HG03108 (cell line): ENCODE measurements around the gene COX19.
A peak's percentile ranks its signal among the peaks of the same experiment; 100 is the strongest.

ENCODE experiments used
- ATAC-seq: cut with Tn5 transposase; IDR thresholded peaks from one replicate; pipeline ENCODE4 v1.9.1; 2021; ENCODE audit warnings: moderate library complexity; ENCODE audit not compliant: unreplicated experiment

COX19 gene

GRCh38 chr7:992709-993607 lies 17.6 kb upstream of the COX19 start:
- peak; percentile 74 for ATAC-seq

- ATAC-seq = no peak
These were observed 16.6 kb upstream of the COX19 start for GRCh38 chr7:991729-992656.

- no peak for ATAC-seq
These were observed 15.8 kb upstream of the COX19 start for GRCh38 chr7:990933-991728.

GRCh38 chr7:990352-990932 lies 15.1 kb upstream of the COX19 start:
- ATAC-seq = no peak

- no peak for ATAC-seq
These were observed 13.7 kb upstream of the COX19 start for GRCh38 chr7:988963-989529.

- no peak for ATAC-seq
These were observed 13.1 kb upstream of the COX19 start for GRCh38 chr7:988426-988911.

GRCh38 chr7:987909-988308 lies 12.6 kb upstream of the COX19 start:
- no peak for ATAC-seq

GRCh38 chr7:986766-987751 lies 11.7 kb upstream of the COX19 start:
- ATAC-seq = no peak

- no peak for ATAC-seq
These were observed 10.8 kb upstream of the COX19 start for GRCh38 chr7:985915-986741.

- ATAC-seq = no peak
These were observed 9.7 kb upstream of the COX19 start for GRCh38 chr7:985127-985416.

GRCh38 chr7:984361-985126 lies 9.2 kb upstream of the COX19 start:
- no peak for ATAC-seq

- no peak for ATAC-seq
These were observed 8.3 kb upstream of the COX19 start for GRCh38 chr7:983616-984071.

- no peak for ATAC-seq
These were observed 7.8 kb upstream of the COX19 start, which contains the start of gene CYP2W1 for GRCh38 chr7:983004-983615. Gene CYP2W1, plus strand, starts transcription at chr7:983181. Its CDS starts 31 bp downstream, at chr7:983212.

GRCh38 chr7:982511-983003 lies 7.2 kb upstream of the COX19 start:
- ATAC-seq = no peak

GRCh38 chr7:981793-982510 lies 6.6 kb upstream of the COX19 start:
- no peak for ATAC-seq
